HG03175 (cell line): ENCODE measurements around the gene GBP6.
A peak's percentile ranks its signal among the peaks of the same experiment; 100 is the strongest.
"Not testable (repeated sequence)": the region's sequence is repeated elsewhere in the genome, so short reads cannot be mapped to it uniquely, and the experiment has no call there.

ENCODE experiments used
- ATAC-seq: cut with Tn5 transposase; IDR thresholded peaks from one replicate; pipeline ENCODE4 v1.9.1; 2021; ENCODE audit warnings: mild to moderate bottlenecking, moderate library complexity; ENCODE audit not compliant: unreplicated experiment

The GBP6 gene

DNA sequence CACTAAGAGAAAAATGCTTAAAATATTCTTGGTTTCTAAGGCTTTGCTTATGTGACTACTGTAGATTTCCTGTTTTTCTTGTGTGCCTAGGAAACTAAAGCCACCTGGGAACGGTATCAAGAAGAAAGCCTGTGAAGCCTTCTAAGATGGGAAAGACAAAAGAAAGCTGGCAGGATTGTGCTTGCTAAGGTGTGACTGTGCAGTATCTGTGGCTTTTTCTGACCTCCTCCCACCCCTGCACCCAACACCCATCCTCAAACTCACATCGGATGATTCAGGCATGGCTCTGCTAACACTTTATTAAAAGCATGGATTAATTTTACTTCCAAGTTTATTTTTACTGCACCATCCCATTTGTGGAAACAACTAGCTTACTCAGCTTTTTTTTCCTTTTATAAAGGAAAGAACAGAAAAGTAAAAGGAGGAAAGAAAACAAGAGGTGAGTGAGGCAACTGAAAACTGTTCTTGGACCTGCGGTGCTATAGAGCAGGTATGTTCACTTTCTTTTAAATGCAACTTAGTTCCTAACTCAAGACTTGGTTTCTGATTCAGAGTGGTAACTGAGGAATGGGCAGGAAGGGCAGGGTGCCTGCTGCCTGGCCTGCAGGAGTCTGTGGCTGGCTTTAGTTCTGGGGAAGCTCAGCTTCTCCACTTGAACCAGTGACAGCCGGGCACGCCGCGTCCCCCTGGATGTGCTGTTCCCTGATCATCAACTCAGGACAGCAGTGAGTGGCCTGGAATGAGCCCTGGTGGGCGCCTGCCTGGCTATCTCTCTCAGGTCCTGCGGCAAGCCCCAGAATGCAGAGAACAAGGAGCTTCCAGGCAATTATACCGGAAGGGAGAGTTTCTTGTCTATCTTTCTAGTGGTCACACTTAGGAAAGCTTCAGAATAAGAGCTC is at the start of gene GBP6:
Gene GBP6 (plus strand): TSS at position 422 of the 899 bp plus-strand sequence. CDS start 4,493 bp downstream, outside the sequence.
- peak; percentile 6 for ATAC-seq

GRCh38 chr1:89322402-89322801 is 41.5 kb upstream of the GBP6 start:
- no peak for ATAC-seq

DNA sequence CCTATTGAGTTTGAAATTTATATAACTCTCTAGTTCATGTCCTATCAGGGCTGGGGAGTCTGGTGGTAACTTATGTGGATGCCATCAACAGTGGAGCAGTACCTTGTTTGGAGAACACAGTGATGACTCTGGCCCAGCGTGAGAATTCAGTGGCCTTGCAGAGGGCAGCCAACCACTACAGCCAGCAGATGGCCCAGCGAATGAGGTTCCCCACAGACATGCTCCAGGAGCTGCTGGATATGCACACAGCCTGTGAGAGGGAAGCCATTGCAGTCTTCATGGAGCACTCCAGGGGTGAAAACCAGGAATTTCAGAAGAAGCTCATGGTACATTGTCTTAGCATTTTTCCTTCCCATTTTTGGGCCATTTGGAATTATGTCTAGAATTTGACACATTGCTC is 32.0 kb upstream of the GBP6 start:
- no peak for ATAC-seq

DNA sequence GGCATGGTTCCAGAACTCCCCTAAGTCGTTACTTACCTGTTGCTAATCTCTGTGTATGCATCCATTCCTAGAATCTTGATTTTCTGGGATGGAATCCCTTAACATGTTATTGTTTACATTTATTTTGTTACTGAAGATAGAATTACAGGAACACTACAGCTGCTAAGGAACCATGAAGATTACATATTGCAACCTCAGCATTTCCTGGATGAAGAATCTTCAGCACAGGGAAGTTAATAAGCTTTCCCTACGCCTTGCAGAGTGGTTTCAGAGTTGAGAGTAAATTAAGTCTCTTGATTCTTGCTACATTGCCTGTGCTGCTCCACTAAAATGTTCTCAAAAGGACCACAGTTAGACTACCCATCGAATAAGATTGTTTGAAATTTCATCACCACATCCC is 31.4 kb upstream of the GBP6 start:
- ATAC-seq = no peak

DNA sequence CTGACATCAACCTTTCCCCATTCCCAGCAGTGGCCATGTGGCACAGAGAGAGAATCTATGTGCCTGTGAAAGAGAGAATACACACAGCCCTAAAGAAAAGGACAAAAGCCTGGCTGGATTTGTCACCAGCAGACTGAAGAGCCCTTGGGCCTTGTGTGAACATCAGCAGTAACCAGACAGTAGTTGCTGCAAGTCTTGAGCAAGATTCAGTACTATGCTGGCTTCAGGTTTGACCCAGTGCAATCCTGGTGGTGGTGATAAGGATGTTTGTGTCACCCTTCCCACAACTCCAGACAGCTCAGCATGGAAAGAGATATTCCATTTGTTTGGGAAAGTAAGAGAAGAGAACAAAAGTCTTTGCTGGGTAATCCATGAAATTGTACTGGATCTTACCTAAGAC is 28.4 kb upstream of the GBP6 start:
- no peak for ATAC-seq

- ATAC-seq = no peak
Observed at GRCh38 chr1:89337903-89338302, 26.0 kb upstream of the GBP6 start.

DNA sequence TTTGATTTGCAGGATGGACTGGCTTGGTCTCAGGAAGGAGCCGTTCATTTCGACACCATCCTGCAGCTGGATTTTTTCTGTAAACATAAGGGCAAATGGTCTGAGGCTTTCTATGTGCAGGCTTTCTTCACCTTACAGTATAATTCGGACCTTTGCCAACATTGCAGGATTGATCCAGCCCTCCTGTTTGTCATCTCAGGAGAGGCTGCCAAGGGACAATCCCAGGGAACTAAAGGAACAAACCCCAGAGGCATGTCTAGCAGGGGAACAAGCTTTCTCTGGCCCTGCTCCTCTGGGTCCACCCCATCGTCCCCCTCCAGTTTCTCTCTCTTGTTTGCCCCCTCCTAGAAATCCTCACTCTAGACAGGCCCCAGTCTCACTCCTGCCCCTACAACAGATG is 24.8 kb upstream of the GBP6 start:
- ATAC-seq = no peak

DNA sequence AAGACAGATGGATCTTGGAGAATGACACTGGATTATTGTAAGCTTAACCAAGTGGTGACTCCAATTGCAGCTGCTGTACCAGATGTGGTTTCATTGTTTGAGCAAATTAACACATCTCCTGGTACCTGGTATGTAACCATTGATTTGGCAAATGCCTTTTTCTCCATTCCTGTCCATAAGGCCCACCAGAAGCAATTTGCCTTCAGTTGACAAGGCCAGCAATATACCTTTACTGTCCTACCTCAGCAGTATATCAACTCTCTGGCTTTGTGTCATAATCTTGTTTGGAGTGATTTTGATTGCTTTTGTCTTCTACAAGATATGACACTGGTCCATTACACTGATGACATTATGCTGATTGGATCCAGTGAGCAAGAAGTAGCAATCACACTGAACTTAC is 18.4 kb upstream of the GBP6 start:
- not testable (repeated sequence) for ATAC-seq

GRCh38 chr1:89347296-89347695 is 16.6 kb upstream of the GBP6 start:
- no peak for ATAC-seq

- no peak for ATAC-seq
Observed at GRCh38 chr1:89350298-89350697, 13.6 kb upstream of the GBP6 start.

DNA sequence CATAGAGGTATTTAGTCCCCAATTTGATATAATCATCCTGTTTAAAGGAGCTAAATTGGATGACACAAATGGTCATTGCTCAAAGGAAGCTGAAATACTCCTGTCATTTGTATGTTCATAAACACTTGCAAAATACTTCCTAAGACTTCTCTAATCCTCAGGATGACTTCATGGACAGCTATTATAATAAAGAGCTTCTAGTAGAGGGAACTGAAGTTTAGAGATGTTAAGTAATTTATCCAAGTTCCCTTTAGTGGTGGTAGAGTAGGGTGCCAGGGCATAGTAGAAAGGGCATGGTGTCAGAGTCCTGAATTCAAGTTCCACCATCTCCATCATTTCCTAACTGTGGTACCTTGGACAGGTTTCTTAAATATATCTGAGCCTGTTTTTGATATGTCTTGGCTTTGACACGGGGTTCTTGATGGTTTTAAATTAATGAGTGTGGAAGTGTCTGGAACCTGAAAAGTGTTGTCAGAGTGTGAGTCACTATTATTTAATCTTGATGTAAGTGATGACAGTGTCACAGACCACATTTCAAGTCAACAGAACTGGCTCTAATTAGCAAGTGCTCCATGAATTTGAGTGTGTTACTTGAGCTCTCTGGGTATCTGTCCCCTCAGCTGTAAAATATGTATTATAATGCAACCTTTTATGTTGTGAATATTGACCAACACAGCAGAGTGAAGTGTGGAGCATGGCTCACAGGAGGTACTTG is 12.1 kb upstream of the GBP6 start:
- ATAC-seq = no peak

GRCh38 chr1:89352421-89352820 is 11.4 kb upstream of the GBP6 start:
- no peak for ATAC-seq

- no peak for ATAC-seq
Observed at GRCh38 chr1:89354205-89354604, 9.7 kb upstream of the GBP6 start.

GRCh38 chr1:89355056-89355455 is 8.8 kb upstream of the GBP6 start:
- ATAC-seq = no peak

DNA sequence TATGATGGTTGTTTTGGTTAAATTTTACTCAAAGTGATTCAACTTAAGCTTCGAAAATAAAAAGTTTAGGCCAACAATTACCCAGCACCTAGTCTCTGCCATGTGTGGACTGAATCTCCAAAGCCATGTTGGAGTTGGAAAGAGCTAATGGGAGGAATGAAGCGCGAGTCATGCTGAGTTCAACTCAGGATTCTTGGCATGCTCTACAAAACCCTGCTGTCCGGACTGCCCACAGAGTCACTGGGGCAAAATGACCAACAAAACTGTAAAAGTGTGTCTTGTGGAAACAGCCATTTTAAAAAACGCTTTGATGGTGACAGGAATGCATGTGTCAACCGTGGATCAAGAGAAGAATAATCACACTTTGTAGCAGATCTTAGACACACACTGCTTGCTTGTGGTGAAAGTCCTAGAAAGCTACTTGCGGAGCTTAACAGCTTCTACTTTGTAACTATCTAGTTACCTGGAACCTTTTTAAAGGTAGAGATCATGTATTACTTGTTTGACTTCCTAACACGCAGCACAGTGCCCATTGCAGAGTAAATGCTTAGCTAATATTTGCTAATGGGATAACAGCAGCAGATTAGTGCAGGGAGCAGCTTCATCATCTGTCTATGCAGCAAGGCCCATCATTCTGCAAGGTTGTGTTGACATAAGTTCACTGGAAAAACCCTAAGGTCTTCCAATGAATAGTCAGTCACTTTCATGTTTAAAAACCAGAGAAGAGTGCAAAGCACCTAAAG is 7.0 kb upstream of the GBP6 start:
- no peak for ATAC-seq

- peak; percentile 58 for ATAC-seq
Observed at GRCh38 chr1:89358287-89358893, 5.5 kb upstream of the GBP6 start.

- ATAC-seq = no peak
Observed at GRCh38 chr1:89360716-89361115, 3.1 kb upstream of the GBP6 start.

DNA sequence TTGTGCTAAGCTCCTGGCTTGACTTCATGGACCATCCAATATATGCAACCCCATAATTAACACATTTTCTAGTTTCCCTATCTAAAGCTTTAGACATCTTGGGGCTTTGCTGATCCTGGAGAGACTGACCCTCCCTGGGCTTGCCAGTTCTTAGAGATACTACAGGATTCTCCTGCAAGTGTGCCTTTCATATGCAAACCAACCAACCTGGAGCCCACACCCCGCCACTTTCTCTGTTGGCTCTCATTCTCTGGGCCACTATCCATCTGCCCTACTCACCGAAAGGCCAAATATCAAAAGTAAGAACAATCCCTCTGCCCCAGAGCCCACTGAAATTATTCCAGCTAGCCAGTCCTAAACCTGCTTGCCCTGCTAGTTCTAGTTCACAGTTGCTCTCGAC is 2.2 kb upstream of the GBP6 start:
- ATAC-seq = no peak

GRCh38 chr1:89363196-89363595 is 663 bp upstream of the GBP6 start:
- ATAC-seq = peak; percentile 96

DNA sequence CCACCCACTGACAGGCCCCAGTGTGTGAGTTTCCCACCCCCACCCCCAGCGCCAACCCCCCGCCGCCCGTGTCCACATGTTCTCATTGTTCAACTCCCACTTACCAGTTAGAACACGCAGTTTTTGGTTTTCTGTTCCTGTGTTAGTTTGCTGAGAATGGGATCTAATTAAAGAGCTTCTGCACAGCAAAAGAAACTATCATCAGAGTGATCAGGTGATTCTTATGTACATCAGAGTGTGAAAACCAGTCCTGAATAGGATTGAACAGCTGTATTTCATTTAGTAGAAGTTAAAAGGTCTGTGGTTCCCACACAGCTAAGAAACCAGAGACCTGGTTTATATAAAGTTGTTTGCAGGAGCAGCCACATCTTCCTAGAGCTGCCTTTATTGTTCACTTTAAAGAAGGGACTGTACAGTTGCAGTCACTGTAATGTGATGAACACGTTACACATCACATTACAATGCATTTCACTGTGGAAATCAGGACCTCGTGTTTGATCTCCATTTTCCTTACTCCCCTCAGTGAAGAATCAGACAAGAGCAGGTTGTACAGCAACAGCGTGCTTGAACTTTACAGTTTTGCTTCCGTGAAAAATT is 1.2 kb downstream of the GBP6 start:
- no peak for ATAC-seq

DNA sequence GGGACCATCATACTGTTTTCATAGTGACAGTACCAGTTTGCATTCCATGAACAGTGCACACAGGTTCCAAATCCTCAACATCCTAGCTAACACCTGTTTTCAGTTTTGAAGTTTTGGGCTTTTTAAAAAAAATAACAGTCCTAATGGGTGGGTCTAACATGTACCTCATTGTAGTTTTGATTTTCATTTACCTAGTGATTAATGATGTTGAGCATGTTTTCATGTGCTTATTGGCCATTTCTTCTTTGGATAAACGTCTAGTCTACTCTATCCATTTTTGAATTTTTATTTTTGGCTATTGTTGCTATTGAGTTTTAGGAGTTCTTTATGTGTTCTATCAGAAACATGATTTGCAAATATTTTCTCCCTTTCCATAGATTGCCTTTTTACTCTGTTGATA is 3.4 kb downstream of the GBP6 start:
- ATAC-seq = no peak
